A549 (cell line): ENCODE data around the gene FBXO30. TPM values are rescaled to one million over a fixed set of nuclear protein-coding genes. Genes with fewer than 3 reads are reported as not detected.

Source experiments
- ATAC-seq, 2 experiments: fragments of 200-7000 bp in 1 of 2; fragments of >200 bp in 1 of 2; cut with Nextera tagmentation in 1 of 2; cut with Tn5 transposase in 1 of 2; 3 replicates each; pipeline versions ENCODE4 v1.8.0 to v1.9.1; 2018 to 2020; ENCODE audit warnings: mild to moderate bottlenecking in 1 of 2, moderate library complexity in 1 of 2
- CTCF ChIA-PET: fragments of 300-600 bp; sonication (Branson Sonifier 250); formaldehyde crosslinking; extraction: SDS; loops from one replicate; lab custom pipeline; 2021; ENCODE audit warnings: antibody characterized with exemption, inconsistent platforms; lab: Yijun Ruan, JAX
- POLR2A ChIA-PET: fragments of 350-600 bp; formaldehyde crosslinking; extraction: SDS; loops from one replicate; lab custom pipeline; 2021; ENCODE audit warnings: antibody characterized with exemption, inconsistent platforms; lab: Yijun Ruan, JAX
- DNase-seq, 2 experiments: peaks; one replicate each; pipeline versions ENCODE4 v3.0.0 to v3.0.0-alpha.2; 2011 to 2016; ENCODE audit warnings: low read depth in 1 of 2, low spot score in 1 of 2
- FAIRE-seq: peaks from 2 replicates; lab custom pipeline; 2011; peaks lifted over from hg19 to GRCh38; lab: Jason Lieb, UNC
- H3K27ac ChIP-seq, 2 experiments: fragments of >200 bp; sonication (Bioruptor Twin); formaldehyde crosslinking; 3 replicates each; pipeline ENCODE4 v1.5.1; 2016 to 2017
- H3K4me1 ChIP-seq: fragments of >200 bp; sonication (Bioruptor Twin); formaldehyde crosslinking; 3 replicates; pipeline ENCODE4 v1.6.1; 2016
- H3K4me2 ChIP-seq: fragments of >200 bp; sonication (Bioruptor Twin); formaldehyde crosslinking; 3 replicates; pipeline ENCODE4 v1.6.1; 2016
- H3K4me3 ChIP-seq: fragments of >200 bp; sonication (Bioruptor Twin); formaldehyde crosslinking; 3 replicates; pipeline ENCODE4 v1.5.1; 2016
- H3K9me3 ChIP-seq: fragments of >200 bp; sonication (Bioruptor Twin); formaldehyde crosslinking; 3 replicates; pipeline ENCODE4 v1.6.1; 2016
- BHLHE40 ChIP-seq: IDR thresholded peaks from 2 replicates; pipeline ENCODE4 v1.6.1; 2012; ENCODE audit warnings: low read depth, low read length, inconsistent platforms
- CBX2 ChIP-seq: fragments of 200-600 bp; sonication (generic); IDR thresholded peaks from 2 replicates; pipeline ENCODE4 v1.6.1; 2016; ENCODE audit warnings: low read depth, mild to moderate bottlenecking, borderline replicate concordance
- CEBPB ChIP-seq, 2 experiments: fragments of >200 bp in 1 of 2; sonication (Bioruptor Twin) in 1 of 2; formaldehyde crosslinking in 1 of 2; IDR thresholded peaks; 2 replicates each; pipeline ENCODE4 v1.6.1; 2012 to 2016
- EHMT2 ChIP-seq: fragments of 200-600 bp; sonication (generic); IDR thresholded peaks from 2 replicates; pipeline ENCODE4 v1.6.1; 2016; ENCODE audit warnings: antibody characterized with exemption, low read depth, mild to moderate bottlenecking, moderate library complexity
- EP300 ChIP-seq, 2 experiments: fragments of >200 bp; sonication (Bioruptor Twin); formaldehyde crosslinking; IDR thresholded peaks; 2 replicates in 1 of 2; 3 replicates in 1 of 2; pipeline ENCODE4 v1.6.1; 2016 to 2017
- ESRRA ChIP-seq: fragments of 150-350 bp; IDR thresholded peaks from 2 replicates; pipeline ENCODE4 v1.6.1; 2014; ENCODE audit warnings: mild to moderate bottlenecking, low read length, borderline replicate concordance
- FOSB ChIP-seq: fragments of 250-450 bp; sonication (Bioruptor Pico); IDR thresholded peaks from 2 replicates; pipeline ENCODE4 v1.5.0; 2020; ENCODE audit warnings: mild to moderate bottlenecking, moderate library complexity
- FOSL2 ChIP-seq, 2 experiments: fragments of 450-650 bp in 1 of 2; fragments of >200 bp in 1 of 2; sonication (Bioruptor Twin) in 1 of 2; formaldehyde crosslinking; IDR thresholded peaks; 2 replicates each; pipeline versions ENCODE4 v1.5.0 to v1.6.1; 2016 to 2020; ENCODE audit warnings: mild to moderate bottlenecking in 1 of 2, moderate library complexity in 1 of 2
- FOXS1 ChIP-seq: fragments of 250-450 bp; sonication (Bioruptor Pico); IDR thresholded peaks from 2 replicates; pipeline ENCODE4 v1.5.0; 2020; ENCODE audit warnings: mild to moderate bottlenecking, moderate library complexity
- GATA3 ChIP-seq: IDR thresholded peaks from 2 replicates; pipeline ENCODE4 v1.6.1; 2012; ENCODE audit warnings: borderline replicate concordance
- HDAC2 ChIP-seq: fragments of 200-600 bp; sonication (generic); IDR thresholded peaks from 2 replicates; pipeline ENCODE4 v1.6.1; 2016
- HEYL ChIP-seq: fragments of 250-450 bp; sonication (Bioruptor Pico); IDR thresholded peaks from 2 replicates; pipeline ENCODE4 v1.8.0; 2021; ENCODE audit warnings: mild to moderate bottlenecking, moderate library complexity
- HOXA7 ChIP-seq: fragments of 250-450 bp; sonication (Bioruptor Pico); IDR thresholded peaks from 2 replicates; pipeline ENCODE4 v1.5.0; 2020; ENCODE audit warnings: mild to moderate bottlenecking, moderate library complexity
- HOXB5 ChIP-seq: fragments of 250-450 bp; sonication (Bioruptor Pico); IDR thresholded peaks from 2 replicates; pipeline ENCODE4 v1.5.0; 2020; ENCODE audit warnings: mild to moderate bottlenecking, moderate library complexity
- KDM1A ChIP-seq: fragments of 200-600 bp; sonication (generic); IDR thresholded peaks from 2 replicates; pipeline ENCODE4 v1.6.1; 2016; ENCODE audit warnings: low read depth, mild to moderate bottlenecking
- MAFK ChIP-seq: fragments of 450-650 bp; IDR thresholded peaks from 2 replicates; pipeline ENCODE4 v1.6.1; 2014; ENCODE audit not compliant: partially characterized antibody
- MAZ ChIP-seq: fragments of 150-350 bp; IDR thresholded peaks from 2 replicates; pipeline ENCODE4 v1.6.1; 2014; ENCODE audit warnings: antibody characterized with exemption, low read depth, low read length, borderline replicate concordance
- NFE2L2 ChIP-seq: fragments of 150-350 bp; conservative IDR thresholded peaks from 2 replicates; pipeline ENCODE4 v1.6.1; 2014; ENCODE audit warnings: low read length
- NPAS2 ChIP-seq: fragments of 250-450 bp; sonication (Bioruptor Pico); IDR thresholded peaks from 2 replicates; pipeline ENCODE4 v1.8.0; 2022; ENCODE audit warnings: mild to moderate bottlenecking, moderate library complexity, borderline replicate concordance
- PHF8 ChIP-seq: fragments of 200-600 bp; sonication (generic); IDR thresholded peaks from 2 replicates; pipeline ENCODE4 v1.6.1; 2016; ENCODE audit warnings: low read depth, mild to moderate bottlenecking, antibody characterized with exemption, moderate library complexity, borderline replicate concordance
- SMC3 ChIP-seq: fragments of >200 bp; sonication (Bioruptor Twin); formaldehyde crosslinking; IDR thresholded peaks from 3 replicates; pipeline ENCODE4 v1.6.1; 2018; ENCODE audit warnings: inconsistent platforms
- SREBF2 ChIP-seq: fragments of 450-650 bp; IDR thresholded peaks from 2 replicates; pipeline ENCODE4 v1.6.1; 2014; ENCODE audit warnings: mild to moderate bottlenecking, moderate library complexity
- TFCP2L1 ChIP-seq: fragments of 250-450 bp; sonication (Bioruptor Pico); IDR thresholded peaks from 2 replicates; pipeline ENCODE4 v1.5.0; 2021; ENCODE audit warnings: mild to moderate bottlenecking
- ZC3H11A ChIP-seq: fragments of 450-650 bp; IDR thresholded peaks from 2 replicates; pipeline ENCODE4 v1.6.1; 2014; ENCODE audit warnings: antibody characterized with exemption, mild to moderate bottlenecking
- ZFP36 ChIP-seq: fragments of 450-650 bp; IDR thresholded peaks from 2 replicates; pipeline ENCODE4 v1.6.1; 2014; ENCODE audit warnings: borderline replicate concordance; ENCODE audit not compliant: partially characterized antibody
- ZSCAN20 ChIP-seq: fragments of 250-450 bp; sonication (Bioruptor Pico); IDR thresholded peaks from 2 replicates; pipeline ENCODE4 v1.8.0; 2022; ENCODE audit warnings: mild to moderate bottlenecking, moderate library complexity
- whole genome bisulfite sequencing: methylation state at CpG from one replicate; pipeline ENCODE4 v1.1.6; 2017; ENCODE audit errors: missing lambda C conversion rate; 5-methylcytosine and 5-hydroxymethylcytosine counted together
- polyA plus RNA-seq, 4 experiments: library from polyadenylated mRNA; depleted of rRNA in 3 of 4; stranded (reverse); fragments of >200 nt; fragmentation: RNase III in 1 of 4; extraction: RNeasy Plus Mini Kit Qiagen cat#74134 plus additional on column Dnase treatment in 1 of 4; gene quantifications; 2 replicates in 3 of 4; 3 replicates in 1 of 4; pipeline ENCODE4 v1.2.3, GENCODE V29; 2011 to 2017
- TF ChIP-seq, protein P1 (sequence below): fragments of 450-650 bp; IDR thresholded peaks from 2 replicates; pipeline ENCODE4 v1.6.1; 2014; ENCODE audit warnings: antibody characterized with exemption
- TF ChIP-seq, protein P2 (sequence below): fragments of 250-450 bp; sonication (Bioruptor Pico); IDR thresholded peaks from 2 replicates; pipeline ENCODE4 v1.5.0; 2021; ENCODE audit warnings: mild to moderate bottlenecking, moderate library complexity, borderline replicate concordance
- TF ChIP-seq, protein P3 (sequence below): IDR thresholded peaks from 2 replicates; pipeline ENCODE4 v1.6.1; 2012; ENCODE audit warnings: low read depth, borderline replicate concordance
- TF ChIP-seq, protein P4 (sequence below): IDR thresholded peaks from 2 replicates; pipeline ENCODE4 v1.6.1; 2012
- TF ChIP-seq, protein P5 (sequence below): IDR thresholded peaks from 2 replicates; pipeline ENCODE4 v1.6.1; 2012

The FBXO30 gene
- polyA plus RNA-seq, 2 of the 4 experiments (the other 2 are of a cell fraction): 8.3 to 10.4 TPM

DNA sequence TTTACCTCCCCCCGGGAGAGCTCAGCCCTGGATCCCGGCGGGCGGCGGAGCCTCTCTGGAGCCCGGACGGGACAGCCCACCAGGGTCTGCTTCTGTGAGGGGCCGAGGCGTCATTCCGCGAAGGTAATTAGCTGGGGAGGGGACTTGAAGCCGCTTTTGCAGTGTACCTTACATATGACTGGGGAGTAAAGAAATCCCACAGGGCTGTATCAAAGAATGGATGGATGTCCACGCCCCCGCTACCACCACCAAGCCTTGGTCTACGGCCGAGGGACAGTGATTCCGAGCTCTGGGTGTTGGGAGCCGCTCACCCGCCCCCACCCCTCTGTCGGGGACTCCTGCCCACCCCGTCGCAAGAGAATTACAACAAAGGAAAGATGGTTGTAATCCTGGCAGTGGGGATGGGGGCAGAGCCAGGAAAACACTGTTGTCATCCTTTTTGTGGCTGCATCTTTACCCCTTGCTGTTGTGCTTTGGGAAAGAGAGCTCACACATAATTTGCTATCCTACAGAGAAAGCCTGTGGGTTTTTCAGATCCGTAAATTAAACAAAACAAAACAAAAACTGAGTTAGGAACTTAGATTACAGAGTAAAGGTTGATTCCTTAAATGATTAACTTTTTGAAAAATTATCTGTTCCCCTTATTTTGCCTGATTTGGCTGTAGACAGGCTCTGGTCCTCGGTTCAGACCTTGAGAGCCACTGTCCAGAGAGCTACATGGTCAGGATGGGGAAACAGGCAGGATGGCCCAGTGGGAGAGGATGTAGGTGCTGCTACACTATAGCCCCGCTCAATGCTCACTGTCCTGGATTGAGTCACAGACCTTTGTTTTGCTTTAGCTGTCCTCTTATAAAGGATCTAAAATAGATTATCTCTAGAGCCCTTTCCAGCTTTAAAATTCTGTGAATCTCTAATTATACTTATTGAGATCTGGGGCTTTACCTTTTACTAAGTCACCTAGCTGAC lies 997 bp upstream of the FBXO30 start:
- no peak for FAIRE-seq
- DNase-seq: peak in 1 of 2 experiments; percentile 33
- peak overlapping the region; percentile 78 for H3K4me3 ChIP-seq
- ChIA-PET POLR2A (interaction anchor here (0.6 to 3.0 kb wide), 4 partner anchors 79 to 1400 kb away, joined by 3 to 69 read pairs (median 5); partner anchors contain the start of gene EPM2A), CTCF (interaction anchor here (0.8 to 1.2 kb wide), 2 partner anchors 10 to 81 kb away, joined by 3 read pairs; no protein-coding TSS in a partner anchor)
- ATAC-seq: peak; percentile 45 to 71
- H3K4me1 ChIP-seq: peaks cover 19% of the 10 kb centered on the region; the same call in 2 of the 3 replicates
- TF ChIP-seq ZC3H11A (no peak), HEYL (CRISPR knock-in tag) (no peak), ESRRA (no peak), TFCP2L1 (CRISPR knock-in tag) (no peak), FOXS1 (CRISPR knock-in tag) (no peak), EHMT2 (no peak), KDM1A (no peak), SMC3 (no peak), MAZ (no peak), CEBPB (IDR thresholded peaks at IDR 0.05) (no peak), MAFK (no peak), HOXB5 (CRISPR knock-in tag) (no peak)
- TF ChIP-seq, protein P1, sequence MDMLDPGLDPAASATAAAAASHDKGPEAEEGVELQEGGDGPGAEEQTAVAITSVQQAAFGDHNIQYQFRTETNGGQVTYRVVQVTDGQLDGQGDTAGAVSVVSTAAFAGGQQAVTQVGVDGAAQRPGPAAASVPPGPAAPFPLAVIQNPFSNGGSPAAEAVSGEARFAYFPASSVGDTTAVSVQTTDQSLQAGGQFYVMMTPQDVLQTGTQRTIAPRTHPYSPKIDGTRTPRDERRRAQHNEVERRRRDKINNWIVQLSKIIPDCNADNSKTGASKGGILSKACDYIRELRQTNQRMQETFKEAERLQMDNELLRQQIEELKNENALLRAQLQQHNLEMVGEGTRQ: no peak
- H3K4me2 ChIP-seq: peak overlapping the region; percentile 94
- 12% methylated on average over 13 of the region's 25 CpGs for WGBS
- H3K9me3 ChIP-seq: no peaks in the 10 kb centered on the region
- peak overlapping the region; percentile 98 to 100 for H3K27ac ChIP-seq

DNA sequence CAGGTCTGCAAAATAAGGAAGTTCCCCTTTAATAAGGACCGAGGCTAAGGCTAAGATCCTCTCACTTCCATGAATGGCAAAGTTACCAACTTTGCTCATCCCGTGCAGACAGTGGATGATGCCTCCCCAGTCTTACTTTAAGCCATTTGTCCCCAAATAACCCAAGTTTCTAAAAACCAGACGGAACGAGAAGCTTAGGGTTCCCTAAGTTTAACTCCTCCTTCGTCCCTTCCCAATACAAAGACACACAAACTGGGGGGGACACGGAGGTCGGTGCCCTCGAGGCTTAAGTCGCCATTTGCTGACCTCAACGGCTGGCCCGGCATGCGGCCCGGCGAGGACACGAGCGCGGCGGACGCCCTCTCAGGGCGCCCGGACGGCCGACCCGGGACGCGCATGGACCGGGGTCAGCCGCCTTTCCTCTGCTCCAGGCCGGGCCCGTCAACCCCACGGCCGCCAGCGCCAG lies 527 bp downstream of the FBXO30 start:
- ChIA-PET CTCF (interaction anchor here (0.6 to 1.2 kb wide), 2 partner anchors 8 to 349 kb away, joined by 3 read pairs; no protein-coding TSS in a partner anchor), POLR2A (interaction anchor here (0.9 to 3.0 kb wide), 2 partner anchors 77 to 80 kb away, joined by 7 to 69 read pairs; partner anchors contain the start of gene EPM2A)
- ATAC-seq: peak; percentile 59 to 61
- WGBS: 3% methylated on average over 7 of the region's 33 CpGs
- no peak for FAIRE-seq
- Histone ChIP-seq H3K27ac (peak overlapping the region; percentile 98 to 100), H3K9me3 (no peaks in the 10 kb centered on the region), H3K4me2 (peak overlapping the region; percentile 84), H3K4me1 (peaks cover 34% of the 10 kb centered on the region; the same call in 2 of the 3 replicates), H3K4me3 (peak overlapping the region; percentile 78)
- peak; percentile 4 to 61 for DNase-seq
- TF ChIP-seq EP300 (IDR thresholded peaks at IDR 0.05): no peak
- TF ChIP-seq, protein P2, sequence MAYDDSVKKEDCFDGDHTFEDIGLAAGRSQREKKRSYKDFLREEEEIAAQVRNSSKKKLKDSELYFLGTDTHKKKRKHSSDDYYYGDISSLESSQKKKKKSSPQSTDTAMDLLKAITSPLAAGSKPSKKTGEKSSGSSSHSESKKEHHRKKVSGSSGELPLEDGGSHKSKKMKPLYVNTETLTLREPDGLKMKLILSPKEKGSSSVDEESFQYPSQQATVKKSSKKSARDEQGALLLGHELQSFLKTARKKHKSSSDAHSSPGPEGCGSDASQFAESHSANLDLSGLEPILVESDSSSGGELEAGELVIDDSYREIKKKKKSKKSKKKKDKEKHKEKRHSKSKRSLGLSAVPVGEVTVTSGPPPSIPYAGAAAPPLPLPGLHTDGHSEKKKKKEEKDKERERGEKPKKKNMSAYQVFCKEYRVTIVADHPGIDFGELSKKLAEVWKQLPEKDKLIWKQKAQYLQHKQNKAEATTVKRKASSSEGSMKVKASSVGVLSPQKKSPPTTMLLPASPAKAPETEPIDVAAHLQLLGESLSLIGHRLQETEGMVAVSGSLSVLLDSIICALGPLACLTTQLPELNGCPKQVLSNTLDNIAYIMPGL (CRISPR knock-in tag): no peak
- TF ChIP-seq PHF8: no peak
- TF ChIP-seq BHLHE40: no peak
- no peak for TF ChIP-seq CBX2
- no peak for TF ChIP-seq MAZ
- TF ChIP-seq FOSL2 (IDR thresholded peaks at IDR 0.05): no peak
- no peak for TF ChIP-seq FOSL2 (CRISPR knock-in tag; IDR thresholded peaks at IDR 0.05)
- TF ChIP-seq, protein P3, sequence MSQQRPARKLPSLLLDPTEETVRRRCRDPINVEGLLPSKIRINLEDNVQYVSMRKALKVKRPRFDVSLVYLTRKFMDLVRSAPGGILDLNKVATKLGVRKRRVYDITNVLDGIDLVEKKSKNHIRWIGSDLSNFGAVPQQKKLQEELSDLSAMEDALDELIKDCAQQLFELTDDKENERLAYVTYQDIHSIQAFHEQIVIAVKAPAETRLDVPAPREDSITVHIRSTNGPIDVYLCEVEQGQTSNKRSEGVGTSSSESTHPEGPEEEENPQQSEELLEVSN: 0 out of 2 replicates have a peak, but pooled peaks have one; percentile 53
- TF ChIP-seq GATA3: no peak
- TF ChIP-seq MAFK: no peak
- TF ChIP-seq HOXA7: 0 out of 2 replicates have a peak, but pooled peaks have one; percentile 28
- TF ChIP-seq ZFP36: no peak
- no peak for TF ChIP-seq ZSCAN20
- TF ChIP-seq, protein P4, sequence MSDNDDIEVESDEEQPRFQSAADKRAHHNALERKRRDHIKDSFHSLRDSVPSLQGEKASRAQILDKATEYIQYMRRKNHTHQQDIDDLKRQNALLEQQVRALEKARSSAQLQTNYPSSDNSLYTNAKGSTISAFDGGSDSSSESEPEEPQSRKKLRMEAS: peak; percentile 66
- TF ChIP-seq NFE2L2: no peak
- TF ChIP-seq SREBF2: no peak
- TF ChIP-seq FOSB: no peak
- no peak for TF ChIP-seq NPAS2 (CRISPR knock-in tag)
- TF ChIP-seq, protein P5, sequence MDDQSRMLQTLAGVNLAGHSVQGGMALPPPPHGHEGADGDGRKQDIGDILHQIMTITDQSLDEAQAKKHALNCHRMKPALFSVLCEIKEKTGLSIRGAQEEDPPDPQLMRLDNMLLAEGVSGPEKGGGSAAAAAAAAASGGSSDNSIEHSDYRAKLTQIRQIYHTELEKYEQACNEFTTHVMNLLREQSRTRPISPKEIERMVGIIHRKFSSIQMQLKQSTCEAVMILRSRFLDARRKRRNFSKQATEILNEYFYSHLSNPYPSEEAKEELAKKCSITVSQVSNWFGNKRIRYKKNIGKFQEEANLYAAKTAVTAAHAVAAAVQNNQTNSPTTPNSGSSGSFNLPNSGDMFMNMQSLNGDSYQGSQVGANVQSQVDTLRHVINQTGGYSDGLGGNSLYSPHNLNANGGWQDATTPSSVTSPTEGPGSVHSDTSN: no peak
- no peak for TF ChIP-seq HDAC2
